ENCODE measurements around the gene COL15A1.

DNA sequence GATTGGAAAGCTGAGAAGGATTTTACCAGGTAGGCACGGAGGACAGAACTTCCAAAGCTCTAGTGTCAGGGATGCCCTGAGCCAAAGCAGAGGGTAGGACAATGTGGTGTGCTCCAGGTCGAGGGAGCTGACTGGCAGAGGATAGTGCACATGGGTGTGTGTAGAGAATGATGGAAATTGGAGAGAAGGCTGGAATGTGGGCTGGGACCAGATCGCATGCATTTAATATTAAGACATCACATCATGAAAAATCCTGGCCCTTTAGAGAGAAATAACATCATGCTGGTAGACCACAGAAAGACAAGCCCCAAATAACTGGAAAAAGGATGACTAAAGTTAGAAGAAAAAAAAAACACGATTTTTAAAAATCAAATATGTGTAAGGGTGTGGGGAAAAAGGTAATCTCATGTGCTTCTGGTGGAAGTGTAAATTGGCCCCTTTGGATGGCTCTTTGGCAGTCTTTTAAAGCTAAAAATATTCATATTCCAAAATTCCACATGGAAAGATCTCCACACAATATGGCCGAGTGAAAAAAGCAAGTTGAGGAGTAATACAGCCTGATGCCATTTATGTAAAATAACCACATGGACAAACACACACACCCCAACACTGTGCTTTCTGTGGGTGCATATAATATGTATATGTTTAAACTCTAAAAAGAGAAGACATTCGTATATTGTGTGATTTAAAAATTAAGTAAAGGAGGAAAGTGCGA is 94.2 kb downstream of the COL15A1 start:
- no peak for TF ChIP-seq POLR2A (IDR thresholded peaks at IDR 0.05; ENCODE audit: low read length)
- TF ChIP-seq GATA1 (IDR thresholded peaks at IDR 0.05; ENCODE audit: low read depth, low read length): no peak
